Occipital lobe (tissue), 2 donors: ENCODE measurements around the gene NDRG2. TPM values are rescaled to one million over a fixed set of nuclear protein-coding genes. Genes with fewer than 3 reads are reported as not detected.
"Not testable (repeated sequence)": the region's sequence is repeated elsewhere in the genome, so short reads cannot be mapped to it uniquely, and the experiment has no call there.

Source experiments
- DNase-seq: peaks from one replicate; lab custom pipeline; 2025; lab: John Stamatoyannopoulos, UW
- total RNA-seq: library from RNA; depleted of rRNA; stranded (reverse); fragments of >200 nt; gene quantifications from one replicate; pipeline ENCODE4 v1.2.3, GENCODE V29; 2014

The NDRG2 gene
- total RNA-seq, 1 donor from 2014 or later: 68.5 TPM

DNA sequence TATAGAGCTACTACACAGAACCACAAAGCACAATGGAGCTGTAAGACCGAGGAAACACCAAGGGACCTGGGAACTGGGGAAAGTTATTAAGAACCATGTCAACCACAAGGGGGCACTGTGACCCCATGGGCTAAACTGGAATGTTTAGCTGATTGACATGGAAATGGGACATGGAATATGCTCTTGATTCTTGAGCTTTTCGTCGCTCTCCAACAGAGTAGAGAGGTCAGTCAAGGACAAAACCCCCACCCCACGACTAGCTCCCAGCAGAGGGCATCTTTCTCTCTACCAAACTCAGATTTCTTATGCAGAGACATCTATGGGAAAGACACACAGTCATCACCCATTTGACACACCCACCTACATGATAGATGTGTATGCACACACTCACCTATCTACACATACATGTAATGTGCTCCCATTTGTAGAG is 10.1 kb downstream of the NDRG2 start:
- DNase-seq: peak; percentile 81

DNA sequence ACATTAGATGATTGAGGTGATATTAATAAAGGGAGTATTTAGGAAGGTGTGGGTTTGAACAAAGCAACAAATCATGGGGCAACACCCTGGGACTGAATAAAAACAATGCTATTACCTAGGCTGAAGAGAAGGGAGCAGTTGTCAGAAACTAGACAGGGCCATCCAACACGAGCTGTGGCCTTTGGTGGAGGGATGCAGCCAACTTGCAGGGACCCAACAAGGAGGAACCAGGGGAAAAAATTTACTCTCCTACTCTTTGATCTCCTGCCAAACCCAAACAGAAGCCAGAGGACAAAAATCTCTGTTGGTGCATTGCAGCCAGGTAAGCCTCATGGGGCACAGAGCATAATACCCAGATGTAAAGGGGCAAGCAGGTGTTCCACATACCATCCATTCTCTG is 13.7 kb downstream of the NDRG2 start:
- no peak for DNase-seq

DNA sequence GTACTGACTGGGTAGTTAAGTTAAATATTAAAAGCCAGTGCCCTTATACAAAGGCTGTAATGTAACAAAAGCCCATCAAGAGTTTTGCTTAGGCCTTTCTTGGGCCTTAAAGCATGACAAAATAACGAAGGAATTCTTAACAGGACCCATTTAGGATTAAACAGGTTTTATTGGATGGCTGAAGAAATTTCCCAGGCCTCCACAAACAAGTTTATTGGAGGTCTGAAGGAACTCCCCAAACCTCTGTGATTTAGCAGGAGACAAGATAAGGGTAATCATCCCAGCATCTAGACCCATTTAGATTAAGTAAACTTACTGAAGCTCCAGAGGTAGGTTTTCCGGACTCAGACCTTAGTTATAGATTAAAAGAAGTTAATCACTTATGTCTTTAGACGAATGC is 15.1 kb downstream of the NDRG2 start:
- DNase-seq: not testable (repeated sequence)

DNA sequence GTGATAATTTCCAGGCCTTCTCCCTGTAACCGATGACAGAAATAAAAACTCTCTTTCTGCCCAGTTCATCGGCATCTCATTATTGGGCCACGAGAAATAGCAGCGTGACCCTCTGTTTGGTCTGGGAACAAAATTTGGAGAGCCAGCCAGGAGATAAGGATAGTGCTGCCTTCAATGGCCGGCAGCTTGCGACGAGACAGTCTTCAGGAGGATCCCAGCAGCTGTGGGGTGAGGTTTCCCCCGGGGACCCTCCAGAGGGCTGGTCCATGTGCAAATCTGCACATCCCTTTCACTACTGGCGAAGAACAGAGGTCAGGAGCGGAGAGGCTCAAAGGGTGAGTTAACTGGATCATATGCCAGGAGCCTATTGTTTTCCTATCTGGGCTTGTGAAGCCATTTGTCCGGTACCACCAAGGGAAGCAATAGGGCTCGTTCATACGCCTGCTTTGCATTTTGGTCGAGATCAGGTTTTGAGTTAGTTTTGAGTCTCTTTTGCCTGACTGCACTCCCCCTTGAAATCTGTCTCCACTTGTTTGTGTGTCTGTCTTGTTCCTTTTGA is 21.0 kb downstream of the NDRG2 start:
- no peak for DNase-seq

DNA sequence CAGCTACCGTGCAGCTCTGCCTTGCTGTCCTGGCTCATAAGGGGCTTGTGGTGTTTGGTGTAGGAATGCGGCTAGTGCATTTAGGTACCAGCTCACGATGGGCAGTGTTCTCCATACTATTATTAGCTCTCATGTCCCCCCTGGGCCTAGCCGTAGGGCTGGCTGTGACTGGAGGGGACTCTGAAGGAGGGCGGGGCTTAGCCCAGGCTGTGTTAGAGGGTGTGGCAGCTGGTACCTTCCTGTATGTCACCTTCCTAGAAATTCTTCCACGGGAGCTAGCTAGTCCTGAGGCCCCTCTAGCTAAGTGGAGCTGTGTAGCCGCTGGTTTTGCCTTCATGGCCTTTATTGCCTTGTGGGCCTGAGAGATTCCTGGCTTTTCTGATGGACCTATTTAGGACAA is 23.6 kb downstream of the NDRG2 start:
- no peak for DNase-seq

DNA sequence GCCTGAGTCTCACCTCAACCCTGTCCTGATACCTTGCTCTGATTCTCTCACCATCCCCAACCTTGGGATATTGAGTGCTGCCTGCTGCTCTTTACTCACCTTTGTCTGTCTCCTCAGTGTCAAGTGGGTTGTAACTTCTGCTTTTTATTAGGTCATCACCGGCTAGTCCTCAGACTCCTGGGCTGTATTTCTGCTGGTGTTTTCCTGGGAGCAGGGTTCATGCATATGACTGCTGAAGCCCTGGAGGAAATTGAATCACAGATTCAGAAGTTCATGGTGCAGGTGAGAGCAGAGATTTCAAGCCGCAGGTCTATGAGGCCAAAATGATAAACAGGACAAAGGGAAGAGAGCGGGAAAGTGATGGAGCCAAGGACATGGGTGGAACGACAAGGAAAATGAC is 25.3 kb downstream of the NDRG2 start:
- no peak for DNase-seq

GRCh38 chr14:20998674-20999366 is 26.0 kb downstream of the NDRG2 start, which contains the start of gene SLC39A2:
Gene SLC39A2, plus strand, starts transcription at chr14:20999293. Its CDS starts 154 bp downstream, at chr14:20999447.
- no peak for DNase-seq

GRCh38 chr14:20998139-20998538 is 26.7 kb downstream of the NDRG2 start:
- no peak for DNase-seq

DNA sequence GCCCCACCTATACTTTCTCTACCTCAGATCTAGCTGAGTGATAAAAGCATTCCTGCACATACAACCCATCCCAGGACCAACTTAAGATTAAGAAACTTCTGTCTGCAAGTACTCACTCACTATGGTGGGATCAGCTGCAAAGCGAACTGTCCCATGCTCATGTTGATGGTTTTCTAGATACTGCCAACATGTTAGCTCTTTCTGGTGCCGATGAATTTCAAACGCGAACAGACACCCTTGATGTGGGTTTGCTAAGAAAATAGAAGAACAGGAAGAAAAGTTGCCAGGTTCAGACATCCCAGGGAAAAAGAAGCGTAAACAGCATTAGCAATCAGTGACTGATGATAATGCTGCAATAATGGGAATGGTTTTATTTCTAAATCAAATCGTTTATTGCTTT is 27.3 kb downstream of the NDRG2 start:
- DNase-seq: no peak

DNA sequence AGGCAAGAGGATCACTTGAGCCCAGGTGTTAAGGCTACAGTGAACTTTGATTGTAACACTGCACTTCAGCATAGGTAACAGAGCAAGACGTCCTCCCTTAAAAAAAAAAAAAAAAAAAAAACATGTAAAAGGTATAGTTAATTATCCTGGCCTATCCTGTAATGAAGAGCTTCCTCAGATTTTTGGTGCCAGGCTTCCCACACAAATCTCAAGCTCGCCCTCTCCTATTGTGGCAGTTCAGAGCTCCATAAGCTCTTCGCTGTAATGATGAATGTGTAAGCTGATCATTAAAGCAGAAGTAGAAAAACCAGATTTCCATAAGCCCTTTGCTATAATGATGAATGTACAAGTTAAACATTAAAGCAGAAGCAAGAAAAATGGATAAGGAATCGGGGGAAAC is 27.7 kb downstream of the NDRG2 start:
- DNase-seq: no peak

GRCh38 chr14:20996521-20996920 is 28.3 kb downstream of the NDRG2 start:
- no peak for DNase-seq

- peak; percentile 87 for DNase-seq
Measured at GRCh38 chr14:20989787-20990600, 34.9 kb downstream of the NDRG2 start, which contains the start of gene METTL17. Gene METTL17, plus strand, starts transcription at chr14:20989980. Its CDS starts 23 bp downstream, at chr14:20990003.

GRCh38 chr14:20989471-20989786 is 35.4 kb downstream of the NDRG2 start:
- DNase-seq: no peak

GRCh38 chr14:20988717-20989470 is 36.0 kb downstream of the NDRG2 start:
- no peak for DNase-seq

DNA sequence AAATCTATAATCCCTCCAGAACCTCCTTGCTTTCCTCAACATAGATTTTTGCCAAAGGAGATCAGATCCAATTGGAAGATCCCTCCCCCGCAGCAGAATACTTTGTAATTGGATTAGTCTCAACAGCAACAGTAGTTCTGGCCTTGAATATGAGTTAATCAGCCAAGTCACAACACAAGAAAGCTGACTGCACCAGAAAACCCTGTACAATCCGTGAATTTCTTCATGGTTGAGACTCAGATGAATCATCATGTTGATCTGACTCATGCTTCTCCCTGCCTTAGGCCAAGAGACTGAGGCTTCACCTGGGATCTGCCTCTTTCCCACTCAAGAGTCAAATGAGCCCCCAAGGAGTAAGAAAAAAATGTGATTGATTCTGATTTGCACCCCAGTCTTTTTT is 38.0 kb downstream of the NDRG2 start:
- DNase-seq: peak; percentile 9

DNA sequence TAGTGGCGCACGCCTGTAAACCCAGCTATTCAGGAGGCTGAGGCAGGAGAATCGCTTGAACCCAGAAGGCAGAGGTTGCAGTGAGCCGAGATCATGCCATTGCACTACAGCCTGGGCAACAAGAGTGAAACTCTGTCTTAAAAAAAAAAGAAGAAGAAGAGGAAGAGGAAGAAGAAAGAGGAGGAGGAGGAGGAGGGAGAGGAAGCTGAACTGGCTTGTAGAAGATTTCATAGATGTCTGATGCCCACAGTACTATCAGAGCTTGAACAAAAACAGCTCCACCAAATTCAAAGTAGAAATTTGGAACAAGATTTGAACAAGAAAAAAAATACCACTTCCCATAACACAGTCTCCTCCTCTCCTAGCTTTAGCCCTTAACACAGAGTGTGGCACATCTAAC is 39.2 kb downstream of the NDRG2 start:
- not testable (repeated sequence) for DNase-seq

GRCh38 chr14:20982646-20983369 is 42.1 kb downstream of the NDRG2 start:
- DNase-seq: no peak

GRCh38 chr14:20980906-20981305 is 44.0 kb downstream of the NDRG2 start:
- DNase-seq: no peak

GRCh38 chr14:20978687-20979086 is 46.2 kb downstream of the NDRG2 start:
- DNase-seq: no peak

DNA sequence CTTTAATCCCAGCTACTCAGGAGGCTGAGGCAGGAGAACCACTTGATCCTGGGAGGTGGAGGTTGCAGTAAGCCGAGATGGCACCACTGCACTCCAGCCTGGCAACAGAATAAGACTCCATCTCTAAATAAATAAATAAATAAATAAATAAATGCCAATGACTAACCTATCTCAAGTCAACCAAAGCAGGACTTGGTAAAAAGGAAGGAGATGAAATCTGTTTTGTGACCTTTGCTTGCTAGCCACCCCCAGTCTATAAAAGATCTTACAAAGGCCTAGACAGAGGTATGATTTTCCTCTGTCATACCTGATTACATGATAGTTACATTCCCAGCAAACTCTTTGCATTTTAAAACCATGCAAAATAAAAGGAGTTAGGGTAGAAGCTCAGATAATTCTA is 48.6 kb downstream of the NDRG2 start:
- DNase-seq: no peak

DNA sequence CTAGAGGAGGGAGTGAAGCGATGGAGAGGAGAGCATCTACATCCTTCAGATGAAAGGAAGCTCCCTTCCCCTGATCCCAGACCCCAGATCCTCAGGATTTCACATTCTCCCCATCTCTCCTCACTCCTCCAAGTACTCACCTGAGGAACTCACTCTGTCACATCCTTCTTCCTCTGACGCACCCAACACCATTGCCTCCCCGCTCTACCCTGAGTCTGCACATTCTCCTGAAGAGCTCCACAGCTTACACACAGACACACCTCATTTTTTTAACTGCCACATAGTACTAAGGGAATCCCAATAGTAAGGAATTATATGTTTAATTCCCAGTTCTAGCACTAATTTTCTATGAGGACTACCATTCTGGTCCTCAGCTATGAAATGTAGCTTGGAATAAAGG is 51.4 kb downstream of the NDRG2 start:
- no peak for DNase-seq
